ENCODE measurements around the gene PCED1A.
"Not testable (repeated sequence)": the region's sequence is repeated elsewhere in the genome, so short reads cannot be mapped to it uniquely, and the experiment has no call there.

Gene PCED1A

DNA sequence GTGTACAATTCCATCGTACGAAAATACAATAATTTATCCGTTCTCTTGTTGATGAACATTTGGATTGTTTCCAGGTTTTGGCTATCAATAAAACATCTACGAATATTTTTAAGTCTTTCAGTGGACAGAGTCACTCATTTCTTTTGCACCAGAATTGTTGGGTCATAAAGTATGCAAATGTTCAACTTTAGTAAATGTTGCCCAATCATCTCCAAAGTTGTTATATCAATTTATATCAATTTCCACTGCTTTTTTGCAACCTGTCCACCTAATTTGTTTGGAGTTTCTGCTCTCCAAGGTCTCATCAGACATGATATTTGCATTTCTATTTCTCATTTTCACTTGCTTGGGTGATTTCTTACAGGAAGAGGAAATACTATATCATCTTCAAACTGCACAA, 13.8 kb downstream of the PCED1A start:
- no peak for DNase-seq (ENCODE audit: low read depth)

DNA sequence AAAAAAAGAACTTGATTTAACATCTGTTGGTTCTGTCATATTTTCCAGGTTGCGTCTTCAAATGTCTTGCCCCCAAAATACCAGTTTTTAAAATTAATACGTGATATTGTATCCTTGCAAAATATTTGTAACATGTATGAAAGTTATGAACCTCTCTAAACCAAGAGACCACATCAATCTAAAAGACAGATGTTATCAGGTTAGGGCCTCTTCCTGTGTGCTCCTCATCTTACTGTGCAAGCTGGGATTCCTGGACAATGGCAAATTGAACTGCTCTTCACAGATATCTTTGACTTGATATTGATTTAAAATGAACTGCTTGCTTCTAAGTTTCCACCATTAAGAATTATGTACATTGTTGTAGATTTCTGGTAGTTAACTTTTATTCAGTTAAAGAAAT, 14.7 kb downstream of the PCED1A start:
- no peak for DNase-seq (ENCODE audit: low read depth)

DNA sequence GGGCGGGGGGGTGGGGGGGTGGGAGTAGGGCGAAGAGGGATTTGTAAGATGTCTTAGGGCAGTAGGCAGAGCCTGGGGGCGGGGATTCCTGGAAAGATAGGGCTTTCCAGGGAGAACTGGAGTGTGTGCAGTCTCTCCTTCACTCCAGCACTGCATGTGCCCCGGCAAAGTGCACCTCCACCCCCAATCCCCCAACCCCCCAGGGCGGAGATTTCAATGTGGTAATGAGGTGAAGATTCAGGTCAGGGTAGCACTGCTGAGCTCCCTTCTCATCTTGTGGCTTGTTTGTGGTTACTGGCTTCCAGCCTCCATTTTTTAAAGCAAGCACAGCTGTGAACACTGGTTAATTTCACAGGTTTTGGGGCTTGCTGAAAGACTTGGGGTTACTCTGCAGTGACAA, 18.4 kb downstream of the PCED1A start:
- DNase-seq (ENCODE audit: low read depth), result no peak

DNA sequence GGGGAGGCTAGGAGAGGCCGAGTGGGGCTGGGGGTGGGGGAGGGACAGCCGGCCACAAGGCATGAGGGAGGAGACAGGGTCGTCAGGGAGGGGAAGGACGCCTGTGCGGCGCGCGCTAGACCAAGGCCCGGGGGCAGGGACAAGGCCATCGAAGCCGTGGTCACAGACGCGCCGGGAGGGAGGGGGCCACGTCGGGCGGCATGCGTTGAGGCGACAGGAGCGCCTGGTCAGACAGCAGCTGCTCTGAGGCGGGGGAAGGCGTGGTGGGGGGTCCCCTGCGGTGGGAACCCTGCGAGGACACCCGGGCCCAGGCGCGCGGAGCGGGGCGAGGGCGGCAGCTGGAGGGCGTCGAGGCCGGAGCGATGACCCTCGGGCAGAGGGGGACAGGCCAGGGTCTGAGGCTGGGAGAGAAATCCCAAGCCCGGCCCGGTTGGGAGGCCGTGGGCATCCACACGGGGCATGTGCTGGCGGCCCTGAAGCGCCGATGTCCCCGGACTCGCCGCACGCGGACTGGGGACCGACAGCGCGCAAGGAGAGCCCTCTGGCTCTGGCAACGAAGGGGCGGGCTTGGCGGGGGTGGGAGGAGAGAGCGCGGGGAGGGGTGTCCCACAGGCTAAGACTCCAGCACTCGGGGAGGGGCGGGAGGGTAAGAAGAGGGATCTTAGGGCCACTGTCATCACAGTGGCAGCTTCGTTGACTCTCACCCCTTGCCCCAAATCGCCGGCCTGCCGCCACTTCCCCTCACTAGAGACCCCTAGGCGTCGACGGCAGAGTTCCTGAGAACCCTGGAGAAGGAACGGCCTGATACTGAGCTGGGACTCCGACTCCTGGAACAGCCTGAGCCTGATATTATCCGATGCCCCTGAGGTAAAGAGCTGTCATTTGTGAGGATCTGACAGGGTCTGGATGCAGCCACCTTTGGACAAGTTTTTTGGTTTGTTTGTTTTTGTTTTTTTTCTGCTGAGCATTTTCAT, 19.3 kb downstream of the PCED1A start:
- no peak for DNase-seq (ENCODE audit: low read depth)

DNA sequence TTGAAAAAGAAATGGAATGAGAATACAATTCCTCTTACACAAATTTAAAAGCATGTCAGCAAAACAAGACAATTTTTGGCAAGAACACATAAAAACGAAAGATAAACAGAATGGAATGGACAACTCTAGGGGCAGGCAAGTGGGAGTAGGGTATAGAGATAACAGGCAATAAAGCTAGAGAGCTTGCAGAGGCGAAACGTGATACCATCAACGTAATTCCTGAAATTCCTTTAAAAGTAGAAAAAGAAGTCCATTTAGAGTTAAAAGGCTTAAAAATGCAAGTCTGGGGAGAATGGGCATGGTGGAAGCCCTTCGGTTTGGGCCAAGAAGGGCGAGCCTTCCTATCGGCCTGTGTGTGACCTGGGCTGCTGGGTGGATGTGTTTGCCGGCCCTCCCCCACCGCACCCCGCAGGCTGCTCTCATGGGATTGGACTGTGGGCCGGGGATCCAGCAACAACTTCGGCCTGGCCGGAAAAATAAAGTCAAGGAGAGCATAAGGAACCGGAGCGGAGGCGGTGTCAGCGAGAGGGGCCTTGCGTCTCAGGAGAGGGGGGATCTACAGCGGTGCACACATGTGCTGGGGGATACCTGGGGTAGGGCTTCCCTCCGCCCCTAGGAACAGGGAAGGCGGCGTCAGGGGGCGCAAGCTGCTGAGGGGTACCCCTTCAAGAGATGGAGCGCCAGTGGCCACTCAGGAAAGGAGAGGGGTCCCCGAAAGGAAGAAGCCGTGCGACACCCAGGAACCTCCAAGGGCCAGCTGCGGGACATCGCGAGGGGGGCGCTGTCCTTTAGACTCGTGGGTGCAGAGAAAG, 20.2 kb downstream of the PCED1A start:
- DNase-seq (ENCODE audit: low read depth), result no peak

DNA sequence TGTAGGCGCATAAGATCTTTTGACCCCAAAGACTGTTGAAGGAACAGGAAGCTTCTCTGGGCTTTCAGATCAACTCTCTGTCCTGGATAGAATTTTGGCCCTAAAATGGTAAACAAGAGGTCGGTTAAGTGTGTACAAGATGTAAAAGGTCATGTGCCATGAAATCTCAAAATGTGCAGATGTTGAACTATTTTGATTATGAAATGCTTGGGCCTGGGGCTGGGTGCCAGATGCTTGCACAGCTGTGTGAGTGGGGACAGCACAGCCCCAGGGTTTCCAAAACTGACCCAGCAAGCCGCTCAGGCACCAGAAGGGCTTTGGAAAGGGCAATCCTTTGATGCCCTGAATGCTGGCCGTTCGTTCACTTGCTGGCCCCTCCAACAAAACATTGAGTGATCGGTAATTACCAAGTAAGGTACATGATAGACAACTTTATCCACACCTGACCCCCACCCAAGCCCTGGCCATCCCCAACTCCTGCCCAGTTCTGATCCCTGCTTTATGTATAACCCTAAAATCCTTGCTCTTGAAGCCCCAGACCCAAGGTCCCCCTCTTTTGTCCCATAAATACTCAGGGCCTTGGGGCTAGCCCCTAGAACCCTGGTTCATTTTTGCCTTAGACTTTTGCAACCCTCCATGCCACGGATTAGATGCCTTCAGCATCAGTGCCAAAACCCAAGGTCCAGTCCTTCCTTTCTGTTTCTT, 22.4 kb downstream of the PCED1A start:
- DNase-seq (ENCODE audit: low read depth), result no peak

DNA sequence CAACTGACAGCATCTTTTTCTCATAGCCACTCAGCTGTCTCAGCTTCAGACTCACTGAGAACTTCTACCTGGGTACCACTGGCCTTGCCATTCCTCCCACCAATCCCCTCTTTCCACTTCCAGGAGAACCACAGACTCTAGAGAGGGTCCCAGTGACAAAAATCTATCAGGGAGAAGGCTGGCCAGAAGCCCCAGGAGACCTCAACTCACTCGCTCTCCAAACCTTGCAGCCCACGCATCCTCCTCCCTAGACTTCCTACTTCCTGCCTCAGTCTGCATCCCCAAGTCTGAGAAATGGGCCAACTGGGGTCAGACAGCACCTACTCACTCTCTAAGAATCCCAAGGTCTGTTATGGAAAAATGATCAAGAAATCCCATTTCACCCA, 23.1 kb downstream of the PCED1A start:
- DNase-seq (ENCODE audit: low read depth), result no peak

DNA sequence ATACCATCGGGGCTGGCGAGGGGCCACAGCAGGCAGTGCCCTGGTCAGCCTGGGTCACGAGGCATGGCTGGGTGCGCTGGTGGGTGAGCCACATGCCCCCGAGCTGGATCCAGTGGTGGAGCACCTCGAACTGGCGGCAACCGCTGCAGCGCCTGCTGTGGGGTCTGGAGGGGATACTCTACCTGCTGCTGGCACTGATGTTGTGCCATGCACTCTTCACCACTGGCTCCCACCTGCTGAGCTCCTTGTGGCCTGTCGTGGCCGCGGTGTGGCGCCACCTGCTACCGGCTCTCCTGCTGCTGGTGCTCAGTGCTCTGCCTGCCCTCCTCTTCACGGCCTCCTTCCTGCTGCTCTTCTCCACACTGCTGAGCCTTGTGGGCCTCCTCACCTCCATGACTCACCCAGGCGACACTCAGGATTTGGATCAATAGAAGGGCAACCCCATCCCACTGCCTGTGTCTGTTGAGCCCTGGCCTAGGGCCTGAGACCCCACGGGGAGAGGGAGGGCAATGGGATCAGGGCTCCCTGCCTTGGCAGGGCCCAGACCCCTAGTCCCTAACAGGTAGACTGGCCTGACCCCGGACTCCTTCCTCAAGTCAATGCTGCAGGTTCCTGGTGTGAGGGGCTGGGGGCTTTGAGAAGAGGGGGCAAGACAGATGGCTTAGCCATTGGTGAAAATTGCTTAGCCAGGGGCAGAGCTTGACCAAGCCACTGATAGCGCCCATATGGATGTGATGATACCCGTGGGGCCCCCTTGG, 23.7 kb downstream of the PCED1A start:
- no peak for DNase-seq (ENCODE audit: low read depth)

DNA sequence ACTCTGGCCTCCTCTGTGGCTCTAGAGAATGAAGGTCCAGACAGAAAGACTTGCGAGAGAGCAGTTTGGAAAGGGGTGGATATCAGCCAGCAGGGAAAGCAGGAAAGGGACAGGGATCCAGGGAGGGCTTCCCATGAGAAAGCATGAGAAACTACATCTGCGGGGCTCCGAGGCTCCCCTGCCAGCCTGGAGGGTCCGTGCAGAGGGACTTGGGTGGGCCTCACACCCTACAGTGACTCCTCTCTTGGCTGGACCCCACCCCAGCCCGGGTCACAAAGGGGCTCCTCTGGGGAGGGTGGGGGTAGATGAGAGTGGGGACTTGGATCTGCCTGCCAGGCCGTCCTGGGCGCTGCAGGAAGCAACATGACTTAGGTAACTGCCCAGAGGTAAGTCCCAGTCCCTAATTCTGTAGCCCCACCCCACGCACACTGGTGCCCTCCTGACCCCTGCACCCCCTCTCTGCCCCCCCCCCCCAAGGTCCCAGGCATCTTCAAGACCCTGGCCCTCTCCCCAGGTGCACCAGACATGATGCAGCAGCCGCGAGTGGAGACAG, 24.3 kb downstream of the PCED1A start, which contains the start of gene TMEM239:
Gene TMEM239, plus strand, starts transcription at position 335 of the 553 bp plus-strand sequence. Its CDS starts 191 bp downstream, at position 526.
- no peak for DNase-seq (ENCODE audit: low read depth)

DNA sequence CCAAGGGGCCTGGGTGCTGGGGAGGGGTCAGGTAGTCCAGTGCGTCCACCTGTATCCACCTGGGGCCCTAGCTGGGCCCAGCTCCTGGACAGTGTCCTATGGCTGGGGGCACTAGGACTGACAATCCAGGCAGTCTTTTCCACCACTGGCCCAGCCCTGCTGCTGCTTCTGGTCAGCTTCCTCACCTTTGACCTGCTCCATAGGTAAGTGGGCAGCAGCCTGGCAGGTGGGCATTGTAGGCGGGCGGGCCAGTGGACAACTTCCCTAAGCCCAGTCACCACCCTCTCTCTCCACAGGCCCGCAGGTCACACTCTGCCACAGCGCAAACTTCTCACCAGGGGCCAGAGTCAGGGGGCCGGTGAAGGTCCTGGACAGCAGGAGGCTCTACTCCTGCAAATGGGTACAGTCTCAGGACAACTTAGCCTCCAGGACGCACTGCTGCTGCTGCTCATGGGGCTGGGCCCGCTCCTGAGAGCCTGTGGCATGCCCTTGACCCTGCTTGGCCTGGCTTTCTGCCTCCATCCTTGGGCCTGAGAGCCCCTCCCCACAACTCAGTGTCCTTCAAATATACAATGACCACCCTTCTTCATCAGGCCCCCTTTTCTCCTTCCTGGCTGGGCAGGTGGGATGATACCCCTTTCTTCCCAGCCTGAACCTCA, 25.1 kb downstream of the PCED1A start:
- DNase-seq (ENCODE audit: low read depth), result no peak

DNA sequence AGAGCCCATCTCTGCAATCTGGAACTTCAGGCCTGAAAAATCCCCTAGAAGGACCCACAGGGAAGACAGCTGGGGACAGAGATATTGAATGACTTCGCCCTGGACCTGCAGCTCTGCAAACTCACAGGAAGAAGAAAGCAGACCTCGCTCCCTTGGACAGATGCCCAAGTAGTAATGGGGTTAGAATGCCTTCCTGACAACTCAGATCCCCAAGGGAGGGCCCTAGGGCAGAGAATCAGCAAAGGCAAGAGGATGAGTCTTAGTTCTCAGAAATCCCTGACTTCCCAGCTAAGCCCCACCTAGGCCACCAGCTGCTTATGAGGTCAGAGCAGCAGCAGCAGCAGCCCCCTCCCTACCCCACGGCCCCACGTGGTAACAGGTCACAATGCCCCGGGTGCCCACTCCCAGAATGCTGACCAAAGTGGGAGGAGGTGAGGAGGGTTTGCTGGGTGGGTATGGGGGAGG, 25.8 kb downstream of the PCED1A start, which contains the start of gene C20orf141:
Gene C20orf141, plus strand, starts transcription at position 401 of the 465 bp plus-strand sequence. CDS start 198 bp downstream, outside the sequence.
- DNase-seq (ENCODE audit: low read depth), result no peak

DNA sequence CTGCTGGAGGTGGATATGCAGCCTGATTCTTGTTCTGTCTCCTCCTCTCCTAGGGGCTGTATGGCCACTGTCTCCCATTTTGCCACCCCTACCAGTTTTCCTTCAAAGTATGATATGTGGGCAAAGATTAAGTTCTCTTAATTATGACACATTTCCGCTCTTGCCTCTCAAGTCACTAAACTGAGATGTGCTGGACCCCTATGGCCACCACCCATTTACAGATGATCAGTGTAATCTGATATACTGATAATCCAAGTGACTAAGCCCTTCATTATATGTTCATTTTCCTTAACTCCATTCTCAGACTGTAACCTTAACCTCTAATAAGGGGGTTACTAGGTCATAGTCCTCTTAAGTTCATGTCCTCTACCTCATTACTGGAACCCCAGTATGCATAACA, 26.4 kb downstream of the PCED1A start:
- no peak for DNase-seq (ENCODE audit: low read depth)

DNA sequence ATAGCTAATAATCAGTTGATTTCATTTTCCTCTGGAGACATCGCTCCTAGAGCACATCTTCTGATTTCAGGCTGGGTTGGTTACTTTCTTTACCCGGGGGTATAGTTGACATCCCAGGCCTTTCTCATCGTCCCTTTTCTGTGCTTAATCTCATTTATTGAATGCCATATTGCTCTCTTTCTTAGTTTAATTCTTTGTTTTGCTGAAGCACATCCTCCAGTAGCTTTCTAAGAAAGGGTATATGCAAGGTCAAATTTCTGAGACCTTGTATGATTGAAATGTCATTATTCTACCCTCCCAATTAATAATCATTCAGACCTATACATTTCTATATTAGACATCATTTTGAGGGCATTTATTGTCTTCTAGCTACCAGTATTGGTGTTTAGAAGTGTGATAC, 28.3 kb downstream of the PCED1A start:
- no peak for DNase-seq (ENCODE audit: low read depth)

DNA sequence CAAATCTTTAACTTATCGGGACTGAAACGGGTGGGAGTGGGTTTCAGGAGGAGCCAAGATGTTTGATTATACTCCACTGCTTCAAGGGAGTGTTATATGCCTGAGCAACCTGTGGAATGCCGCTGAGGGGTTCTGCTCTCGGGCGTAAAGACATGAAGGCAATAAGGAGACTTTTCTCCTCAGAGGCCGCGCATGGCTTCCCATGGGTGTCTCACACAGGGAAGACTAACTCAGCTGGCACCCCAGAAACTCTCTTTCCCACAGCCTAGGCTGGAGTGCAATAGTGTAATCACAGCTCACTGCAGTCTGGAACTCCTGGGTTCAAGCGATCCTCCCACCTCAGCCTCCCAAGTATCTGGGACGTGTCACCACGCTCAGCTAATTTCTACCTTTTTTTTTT, 30.8 kb downstream of the PCED1A start:
- DNase-seq (ENCODE audit: low read depth), result no peak

DNA sequence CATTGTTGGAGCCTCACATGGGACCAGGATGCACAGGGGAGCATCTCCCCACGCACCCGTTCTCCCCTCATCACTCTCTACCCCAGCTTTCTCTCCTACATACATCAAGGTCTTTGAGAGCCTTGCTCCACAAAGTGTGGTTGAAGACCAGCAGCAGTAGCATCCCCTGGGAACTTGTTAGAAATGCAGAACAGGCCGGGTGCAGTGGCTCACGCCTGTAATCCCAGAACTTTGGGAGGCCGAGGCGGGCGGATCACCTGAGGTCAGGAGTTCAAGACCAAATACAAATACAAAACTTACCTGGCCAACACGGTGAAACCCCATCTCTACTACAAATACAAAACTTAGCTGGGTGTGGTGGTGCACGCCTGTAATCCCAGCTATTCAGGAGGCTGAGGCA, 32.5 kb downstream of the PCED1A start:
- not testable (repeated sequence) for DNase-seq (ENCODE audit: low read depth)

DNA sequence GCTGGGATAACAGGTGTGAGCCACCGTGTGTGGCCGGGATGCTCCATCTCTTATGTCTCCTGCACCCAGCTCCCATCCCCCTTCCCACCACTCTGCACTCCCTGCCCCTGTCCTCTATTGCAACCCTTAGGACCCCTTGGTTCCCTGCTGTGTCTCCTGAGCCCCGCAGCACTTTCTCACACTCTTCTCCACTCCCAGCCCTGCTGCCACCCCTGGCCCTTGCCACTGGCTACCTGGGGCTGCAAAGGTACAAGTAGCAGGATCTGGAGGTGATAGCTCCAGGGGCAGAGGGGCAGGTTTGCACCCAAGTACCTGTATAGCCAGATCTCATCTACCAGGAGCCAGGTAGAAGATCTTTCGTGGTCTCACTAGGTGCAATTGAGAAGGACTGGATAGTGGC, 33.4 kb downstream of the PCED1A start:
- no peak for DNase-seq (ENCODE audit: low read depth)

DNA sequence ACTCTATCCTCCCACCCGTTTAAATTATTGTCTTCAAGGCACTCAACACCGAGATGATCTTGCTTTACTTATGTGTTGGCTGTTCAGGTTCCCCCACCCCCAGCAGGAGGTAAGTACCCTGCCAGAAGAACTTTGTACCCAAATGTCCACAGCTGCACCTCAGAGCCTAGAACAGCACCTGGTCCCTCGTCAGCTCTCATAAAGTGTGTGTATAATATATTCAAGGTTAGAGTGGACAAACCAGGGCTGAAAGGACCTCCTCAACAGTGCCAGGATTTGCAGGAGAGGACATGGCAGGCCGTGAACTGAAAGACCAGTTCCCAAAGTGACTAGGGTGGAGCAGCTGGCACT, 34.1 kb downstream of the PCED1A start:
- no peak for DNase-seq (ENCODE audit: low read depth)

DNA sequence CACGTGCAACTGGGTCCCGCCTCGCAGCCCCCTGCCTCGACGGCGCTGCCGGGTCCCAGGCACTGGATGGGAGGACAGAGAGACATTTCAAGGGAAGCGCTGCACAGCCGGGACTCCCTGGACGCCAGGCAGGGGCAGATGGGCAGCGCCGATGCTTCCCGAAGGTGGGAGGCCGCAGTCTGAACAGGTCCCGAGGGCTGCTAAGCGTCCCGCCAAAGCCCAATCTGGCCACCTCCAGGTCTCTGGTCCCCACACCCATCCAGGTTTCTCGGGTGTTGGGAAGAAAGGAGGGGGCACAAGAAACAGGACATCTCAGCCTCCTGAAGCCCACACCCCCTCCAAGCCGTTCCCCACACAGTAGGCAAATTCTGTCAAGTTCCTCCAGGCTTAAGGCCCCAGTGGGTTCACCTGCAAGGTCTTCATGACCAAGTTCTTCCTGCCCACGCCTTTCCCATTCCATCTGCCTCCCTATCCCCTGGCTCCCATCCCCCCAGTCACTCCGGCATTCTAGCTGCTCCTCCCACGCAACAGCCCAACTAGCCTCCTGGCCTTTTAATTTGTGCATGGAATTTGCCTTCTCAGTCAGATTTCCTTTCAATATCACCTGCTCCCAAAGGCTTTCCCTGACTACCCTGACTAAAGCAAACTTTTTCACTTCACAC, 34.6 kb downstream of the PCED1A start:
- DNase-seq (ENCODE audit: low read depth), result no peak

DNA sequence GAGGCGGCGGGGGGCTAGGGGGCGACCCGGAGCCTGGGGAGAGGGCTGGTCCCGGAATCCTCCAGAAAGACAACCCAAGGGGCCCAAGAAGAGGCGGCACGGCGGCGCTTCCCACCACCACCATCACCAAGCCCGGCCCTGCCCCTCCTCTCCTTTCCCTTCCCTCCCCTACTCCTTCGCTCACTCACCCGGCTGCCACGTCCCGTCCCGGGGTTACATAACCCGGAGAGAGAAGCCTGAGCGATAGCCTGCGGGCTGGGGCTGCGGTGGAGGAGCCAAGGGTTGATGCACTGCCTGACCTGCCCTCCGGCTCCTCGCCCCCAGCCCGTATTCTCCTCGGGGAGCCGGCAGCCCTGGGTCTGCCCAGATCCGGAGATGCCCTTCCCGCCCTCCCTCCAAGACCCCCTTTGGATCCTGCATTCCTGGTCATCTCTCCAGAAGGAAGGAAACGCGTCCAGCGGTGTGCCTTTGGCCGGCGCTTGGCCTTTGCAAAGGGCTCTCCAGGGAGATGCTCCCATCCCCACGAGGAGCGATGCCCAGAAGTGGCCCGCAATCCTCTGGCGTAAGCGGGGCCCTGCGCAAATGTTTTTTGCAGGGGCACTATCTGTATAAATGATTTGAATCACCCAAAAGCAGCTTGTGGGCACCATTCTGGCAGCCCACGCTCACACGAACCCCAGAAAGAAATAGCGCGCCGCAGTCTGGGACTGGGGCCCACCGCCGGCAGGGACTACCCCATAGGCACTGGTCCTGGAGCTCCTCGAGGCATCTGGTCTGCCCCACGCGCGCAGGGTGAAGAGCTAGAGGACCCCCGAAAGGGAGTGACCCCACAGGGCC, 35.4 kb downstream of the PCED1A start:
- no peak for DNase-seq (ENCODE audit: low read depth)
